ENCODE data around the gene SFMBT1.

- TF ChIP-seq POLR2AphosphoS5 (IDR thresholded peaks at IDR 0.05; ENCODE audit: low read depth, low read length), result no peak
- TF ChIP-seq CTCF (IDR thresholded peaks at IDR 0.05 in 2 of 3, conservative IDR thresholded peaks at IDR 0.05 in 1 of 3; ENCODE audit: borderline replicate concordance in 1 of 3, insufficient read depth in 1 of 3, low read depth in 2 of 3, low read length in 2 of 3), result no peak
- TF ChIP-seq, protein P1, sequence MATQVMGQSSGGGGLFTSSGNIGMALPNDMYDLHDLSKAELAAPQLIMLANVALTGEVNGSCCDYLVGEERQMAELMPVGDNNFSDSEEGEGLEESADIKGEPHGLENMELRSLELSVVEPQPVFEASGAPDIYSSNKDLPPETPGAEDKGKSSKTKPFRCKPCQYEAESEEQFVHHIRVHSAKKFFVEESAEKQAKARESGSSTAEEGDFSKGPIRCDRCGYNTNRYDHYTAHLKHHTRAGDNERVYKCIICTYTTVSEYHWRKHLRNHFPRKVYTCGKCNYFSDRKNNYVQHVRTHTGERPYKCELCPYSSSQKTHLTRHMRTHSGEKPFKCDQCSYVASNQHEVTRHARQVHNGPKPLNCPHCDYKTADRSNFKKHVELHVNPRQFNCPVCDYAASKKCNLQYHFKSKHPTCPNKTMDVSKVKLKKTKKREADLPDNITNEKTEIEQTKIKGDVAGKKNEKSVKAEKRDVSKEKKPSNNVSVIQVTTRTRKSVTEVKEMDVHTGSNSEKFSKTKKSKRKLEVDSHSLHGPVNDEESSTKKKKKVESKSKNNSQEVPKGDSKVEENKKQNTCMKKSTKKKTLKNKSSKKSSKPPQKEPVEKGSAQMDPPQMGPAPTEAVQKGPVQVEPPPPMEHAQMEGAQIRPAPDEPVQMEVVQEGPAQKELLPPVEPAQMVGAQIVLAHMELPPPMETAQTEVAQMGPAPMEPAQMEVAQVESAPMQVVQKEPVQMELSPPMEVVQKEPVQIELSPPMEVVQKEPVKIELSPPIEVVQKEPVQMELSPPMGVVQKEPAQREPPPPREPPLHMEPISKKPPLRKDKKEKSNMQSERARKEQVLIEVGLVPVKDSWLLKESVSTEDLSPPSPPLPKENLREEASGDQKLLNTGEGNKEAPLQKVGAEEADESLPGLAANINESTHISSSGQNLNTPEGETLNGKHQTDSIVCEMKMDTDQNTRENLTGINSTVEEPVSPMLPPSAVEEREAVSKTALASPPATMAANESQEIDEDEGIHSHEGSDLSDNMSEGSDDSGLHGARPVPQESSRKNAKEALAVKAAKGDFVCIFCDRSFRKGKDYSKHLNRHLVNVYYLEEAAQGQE (IDR thresholded peaks at IDR 0.05; ENCODE audit: low read depth), result no peak
- no peak for TF ChIP-seq MAX (IDR thresholded peaks at IDR 0.05)
- no peak for TF ChIP-seq SRF (IDR thresholded peaks at IDR 0.05; ENCODE audit: low read depth)
- no peak for TF ChIP-seq EZH2 (IDR thresholded peaks at IDR 0.05)
- no peak for TF ChIP-seq EZH2phosphoT487 (IDR thresholded peaks at IDR 0.05; ENCODE audit: borderline replicate concordance)
- no peak for TF ChIP-seq POLR2A (IDR thresholded peaks at IDR 0.05; ENCODE audit: borderline replicate concordance, extremely low read depth, insufficient read depth, insufficient read length)
- TF ChIP-seq, protein P2, sequence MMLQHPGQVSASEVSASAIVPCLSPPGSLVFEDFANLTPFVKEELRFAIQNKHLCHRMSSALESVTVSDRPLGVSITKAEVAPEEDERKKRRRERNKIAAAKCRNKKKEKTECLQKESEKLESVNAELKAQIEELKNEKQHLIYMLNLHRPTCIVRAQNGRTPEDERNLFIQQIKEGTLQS (IDR thresholded peaks at IDR 0.05), result no peak
- TF ChIP-seq SIN3A (IDR thresholded peaks at IDR 0.05; ENCODE audit: low read depth), result no peak
Measured at GRCh38 chr3:53024315-53024714, 21.6 kb downstream of the SFMBT1 start.
